ENCODE measurements around the gene TESMIN. TPM values are rescaled to one million over a fixed set of nuclear protein-coding genes. Genes with fewer than 3 reads are reported as not detected.
A peak's percentile ranks its signal among the peaks of the same experiment; 100 is the strongest.

TESMIN gene
- polyA plus RNA-seq, 1 experiment: 1.5 TPM

DNA sequence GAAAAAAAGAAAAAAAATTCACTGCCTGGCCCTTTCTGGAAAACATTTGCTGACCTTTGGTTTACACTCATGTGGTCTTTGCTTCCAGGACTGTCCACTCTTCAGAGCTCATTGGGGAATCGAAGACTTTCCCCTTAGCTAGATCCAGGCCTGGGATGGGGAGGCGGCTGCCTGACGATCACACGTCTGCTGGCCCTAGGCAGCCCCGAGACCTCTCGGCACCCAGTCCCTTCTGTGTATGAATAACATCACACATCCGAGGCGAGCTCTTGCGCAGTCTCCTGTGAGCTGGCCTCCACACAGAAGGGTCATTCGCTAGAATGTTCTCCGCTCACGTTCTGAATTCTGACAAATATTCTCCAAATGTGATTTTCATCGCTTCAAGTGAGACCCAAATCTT is 92.7 kb downstream of the TESMIN start:
- H3K36me3 ChIP-seq (ENCODE audit: control insufficient read depth, insufficient read depth, low read length): no peaks in the 10 kb centered on the region
- ChIA-PET CTCF (interaction anchor here (1.1 to 1.7 kb wide), 4 partner anchors 9 to 18 kb away, joined by 3 to 7 read pairs (median 4); no protein-coding TSS in a partner anchor), POLR2A (interaction anchor here (0.6 to 0.7 kb wide), 2 partner anchors 15 to 19 kb away, joined by 11 to 22 read pairs; no protein-coding TSS in a partner anchor)
- H3K4me3 ChIP-seq (ENCODE audit: low read depth, low read length): no peak overlapping the region
- TF ChIP-seq, protein P1, sequence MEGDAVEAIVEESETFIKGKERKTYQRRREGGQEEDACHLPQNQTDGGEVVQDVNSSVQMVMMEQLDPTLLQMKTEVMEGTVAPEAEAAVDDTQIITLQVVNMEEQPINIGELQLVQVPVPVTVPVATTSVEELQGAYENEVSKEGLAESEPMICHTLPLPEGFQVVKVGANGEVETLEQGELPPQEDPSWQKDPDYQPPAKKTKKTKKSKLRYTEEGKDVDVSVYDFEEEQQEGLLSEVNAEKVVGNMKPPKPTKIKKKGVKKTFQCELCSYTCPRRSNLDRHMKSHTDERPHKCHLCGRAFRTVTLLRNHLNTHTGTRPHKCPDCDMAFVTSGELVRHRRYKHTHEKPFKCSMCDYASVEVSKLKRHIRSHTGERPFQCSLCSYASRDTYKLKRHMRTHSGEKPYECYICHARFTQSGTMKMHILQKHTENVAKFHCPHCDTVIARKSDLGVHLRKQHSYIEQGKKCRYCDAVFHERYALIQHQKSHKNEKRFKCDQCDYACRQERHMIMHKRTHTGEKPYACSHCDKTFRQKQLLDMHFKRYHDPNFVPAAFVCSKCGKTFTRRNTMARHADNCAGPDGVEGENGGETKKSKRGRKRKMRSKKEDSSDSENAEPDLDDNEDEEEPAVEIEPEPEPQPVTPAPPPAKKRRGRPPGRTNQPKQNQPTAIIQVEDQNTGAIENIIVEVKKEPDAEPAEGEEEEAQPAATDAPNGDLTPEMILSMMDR (IDR thresholded peaks at IDR 0.05; ENCODE audit: insufficient read depth, low read depth, low read length): no peak
- H3K27me3 ChIP-seq (ENCODE audit: control insufficient read depth, insufficient read depth, low read length): peaks cover 14% of the 10 kb centered on the region; the same call in 1 of the 2 replicates
- DNase-seq (ENCODE audit: low read depth): peak; percentile 10

DNA sequence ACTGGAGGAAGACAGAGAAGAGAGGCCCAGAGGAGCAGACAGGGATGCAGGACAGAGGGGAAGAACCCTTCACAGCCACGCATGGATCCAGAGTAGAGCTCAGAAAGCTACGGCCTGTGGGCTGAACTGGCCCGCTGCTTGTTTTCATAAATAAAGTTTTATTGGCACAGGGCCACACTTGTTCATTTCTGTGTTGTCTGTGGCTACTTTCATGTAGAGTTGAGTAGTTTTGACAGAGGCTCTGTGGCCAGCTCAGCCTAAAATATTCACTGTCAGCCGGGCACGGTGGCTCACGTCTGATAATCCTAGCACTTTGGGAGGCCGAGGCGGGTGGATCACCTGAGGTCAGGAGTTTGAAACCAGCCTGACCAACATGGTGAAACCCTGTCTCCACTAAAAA is 93.2 kb downstream of the TESMIN start:
- CTCF ChIA-PET: interaction anchor here (1.1 to 1.7 kb wide), 4 partner anchors 9 to 19 kb away, joined by 3 to 7 read pairs (median 4); no protein-coding TSS in a partner anchor
- no peak for DNase-seq (ENCODE audit: low read depth)

More for the DNA sequence above, 93.2 kb downstream of the TESMIN start:
- Histone ChIP-seq H3K27me3 (ENCODE audit: control insufficient read depth, insufficient read depth, low read length) (peaks cover 13% of the 10 kb centered on the region; the same call in 1 of the 2 replicates), H3K4me3 (ENCODE audit: low read depth, low read length) (no peak overlapping the region), H3K36me3 (ENCODE audit: control insufficient read depth, insufficient read depth, low read length) (no peaks in the 10 kb centered on the region)
- POLR2A ChIA-PET: interaction anchor here (0.6 to 0.7 kb wide), 2 partner anchors 15 to 19 kb away, joined by 11 to 22 read pairs; no protein-coding TSS in a partner anchor
- TF ChIP-seq, protein P1 (IDR thresholded peaks at IDR 0.05; ENCODE audit: insufficient read depth, low read depth, low read length): no peak

Other genes with a start within 250 kb of the TESMIN start
- 2.8 and 3.0 TPM in 2 replicates for gene GAL, start 67.0 kb downstream of the TESMIN start, polyA plus RNA-seq (2011; rRNA removed)
- 24.2 and 29.8 TPM in 2 replicates for gene CPT1A, start 90.4 kb upstream of the TESMIN start, polyA plus RNA-seq (2011; rRNA removed)
- gene MRPL21, start 152.3 kb upstream of the TESMIN start, polyA plus RNA-seq (2011; rRNA removed): 57.2 and 76.0 TPM in 2 replicates
- gene IGHMBP2, start 152.4 kb upstream of the TESMIN start, polyA plus RNA-seq (2011; rRNA removed): 8.9 and 13.1 TPM in 2 replicates
- gene MRGPRD, start 229.5 kb upstream of the TESMIN start, polyA plus RNA-seq (2011; rRNA removed): not detected in 2 replicates

Data from BJ (cell line).